PFSK-1 (cell line): ENCODE data around the gene BAG2.

ENCODE experiments used
- FOXP2 ChIP-seq: optimal IDR thresholded peaks from 2 replicates; pipeline ENCODE3; 2011; ENCODE audit warnings: borderline replicate concordance, control low read depth, inconsistent platforms; ENCODE audit not compliant: insufficient read depth; ENCODE audit errors: extremely low read length, extremely low read depth
- POLR2AphosphoS5 ChIP-seq: IDR thresholded peaks from 2 replicates; pipeline ENCODE4 v1.6.1; 2012; ENCODE audit warnings: low read depth, mild to moderate bottlenecking, control low read depth, low read length, moderate library complexity
- SIN3A ChIP-seq: IDR thresholded peaks from 2 replicates; pipeline ENCODE4 v1.6.1; 2012; ENCODE audit warnings: mild to moderate bottlenecking, low read length, moderate library complexity, borderline replicate concordance; ENCODE audit not compliant: insufficient read depth
- TF ChIP-seq, protein P1 (sequence below), 2 experiments: IDR thresholded peaks; 2 replicates each; pipeline versions ENCODE4 v1.6.1 to v1.8.0; 2011 to 2012; ENCODE audit warnings: low read depth in 2 of 2, low read length in 2 of 2, control low read depth in 1 of 2, inconsistent platforms in 1 of 2, mild to moderate bottlenecking in 1 of 2, moderate library complexity in 1 of 2; ENCODE audit not compliant: insufficient read depth in 1 of 2

DNA sequence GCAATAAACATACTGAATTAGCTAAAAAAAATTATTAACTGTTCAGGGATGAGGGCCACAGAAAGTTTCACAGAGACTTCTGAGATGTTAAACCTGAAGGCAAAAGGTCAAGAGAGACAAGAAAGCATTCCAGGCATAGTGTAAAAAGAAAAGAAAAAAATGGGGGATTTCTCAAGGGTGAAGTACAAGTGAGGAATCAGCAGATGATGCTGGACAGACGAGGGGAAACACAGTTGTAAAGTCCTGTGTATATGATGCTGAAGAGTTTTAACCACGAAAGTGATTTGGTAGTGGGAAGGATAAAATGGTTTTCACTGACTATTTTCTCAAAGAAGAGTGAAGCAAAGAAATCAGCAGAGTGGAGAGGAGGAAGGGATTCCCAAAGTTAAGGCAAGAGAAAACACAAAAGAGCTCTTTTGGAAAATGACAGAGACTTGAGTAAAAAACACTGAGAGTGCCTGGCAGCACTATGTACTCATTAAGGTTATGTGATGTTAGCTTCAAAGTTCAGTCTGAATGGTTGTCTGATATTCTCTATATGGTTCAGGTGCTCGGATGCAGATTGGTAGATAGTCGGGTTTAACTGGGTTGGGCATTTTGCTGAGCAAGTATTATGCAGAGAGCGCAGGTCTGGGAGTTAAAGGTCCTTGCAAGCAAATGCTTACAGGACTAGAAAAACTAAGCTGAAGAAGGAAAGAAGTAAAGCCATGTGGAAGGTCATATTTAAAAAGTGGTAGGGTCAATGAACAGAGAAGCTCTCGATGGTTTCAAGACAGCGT, 33.6 kb downstream of the BAG2 start:
- TF ChIP-seq SIN3A (no peak), POLR2AphosphoS5 (no peak), FOXP2 (no peak)
- TF ChIP-seq, protein P1, sequence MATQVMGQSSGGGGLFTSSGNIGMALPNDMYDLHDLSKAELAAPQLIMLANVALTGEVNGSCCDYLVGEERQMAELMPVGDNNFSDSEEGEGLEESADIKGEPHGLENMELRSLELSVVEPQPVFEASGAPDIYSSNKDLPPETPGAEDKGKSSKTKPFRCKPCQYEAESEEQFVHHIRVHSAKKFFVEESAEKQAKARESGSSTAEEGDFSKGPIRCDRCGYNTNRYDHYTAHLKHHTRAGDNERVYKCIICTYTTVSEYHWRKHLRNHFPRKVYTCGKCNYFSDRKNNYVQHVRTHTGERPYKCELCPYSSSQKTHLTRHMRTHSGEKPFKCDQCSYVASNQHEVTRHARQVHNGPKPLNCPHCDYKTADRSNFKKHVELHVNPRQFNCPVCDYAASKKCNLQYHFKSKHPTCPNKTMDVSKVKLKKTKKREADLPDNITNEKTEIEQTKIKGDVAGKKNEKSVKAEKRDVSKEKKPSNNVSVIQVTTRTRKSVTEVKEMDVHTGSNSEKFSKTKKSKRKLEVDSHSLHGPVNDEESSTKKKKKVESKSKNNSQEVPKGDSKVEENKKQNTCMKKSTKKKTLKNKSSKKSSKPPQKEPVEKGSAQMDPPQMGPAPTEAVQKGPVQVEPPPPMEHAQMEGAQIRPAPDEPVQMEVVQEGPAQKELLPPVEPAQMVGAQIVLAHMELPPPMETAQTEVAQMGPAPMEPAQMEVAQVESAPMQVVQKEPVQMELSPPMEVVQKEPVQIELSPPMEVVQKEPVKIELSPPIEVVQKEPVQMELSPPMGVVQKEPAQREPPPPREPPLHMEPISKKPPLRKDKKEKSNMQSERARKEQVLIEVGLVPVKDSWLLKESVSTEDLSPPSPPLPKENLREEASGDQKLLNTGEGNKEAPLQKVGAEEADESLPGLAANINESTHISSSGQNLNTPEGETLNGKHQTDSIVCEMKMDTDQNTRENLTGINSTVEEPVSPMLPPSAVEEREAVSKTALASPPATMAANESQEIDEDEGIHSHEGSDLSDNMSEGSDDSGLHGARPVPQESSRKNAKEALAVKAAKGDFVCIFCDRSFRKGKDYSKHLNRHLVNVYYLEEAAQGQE (IDR thresholded peaks at IDR 0.05; ENCODE audit: insufficient read depth in 1 of 2, low read depth in 2 of 2, low read length in 2 of 2) = no peak
